CD14-positive monocyte (primary cell): ENCODE data around the gene SELENOO. TPM values are rescaled to one million over a fixed set of nuclear protein-coding genes. Genes with fewer than 3 reads are reported as not detected.

Source experiments
- DNase-seq, 3 donors: peaks; one replicate each; pipeline ENCODE4 v3.0.0-alpha.2; 2011 to 2022
- H2AFZ ChIP-seq: 2 replicates; pipeline ENCODE4 v1.6.0; 2012; ENCODE audit warnings: mild to moderate bottlenecking, low read depth, low read length, inconsistent platforms; ENCODE audit not compliant: insufficient read depth, poor library complexity, severe bottlenecking
- H3K27ac ChIP-seq, 2 donors: 1 replicate in 1 of 2; 2 replicates in 1 of 2; pipeline ENCODE4 v1.5.1; 2012 to 2013; ENCODE audit warnings: low read length in 2 of 2, control low read depth in 1 of 2, inconsistent platforms in 1 of 2, low read depth in 1 of 2, mild to moderate bottlenecking in 1 of 2
- H3K27me3 ChIP-seq, 2 donors: one replicate each; pipeline versions ENCODE4 v1.6.0 to v1.6.1; 2011 to 2013; ENCODE audit warnings: low read length in 2 of 2; ENCODE audit not compliant: control insufficient read depth in 2 of 2, insufficient read depth in 2 of 2
- H3K36me3 ChIP-seq, 2 donors: replicated peaks in 1 of 2; 1 replicate in 1 of 2; 2 replicates in 1 of 2; pipeline versions ENCODE4 v1.5.1 to v1.6.1; 2012 to 2013; ENCODE audit warnings: low read length in 2 of 2, control low read depth in 1 of 2, inconsistent platforms in 1 of 2, mild to moderate bottlenecking in 1 of 2; ENCODE audit not compliant: insufficient read depth in 2 of 2, control insufficient read depth in 1 of 2
- H3K4me1 ChIP-seq, 2 donors: 1 replicate in 1 of 2; 2 replicates in 1 of 2; pipeline versions ENCODE4 v1.5.1 to v1.6.1; 2012 to 2013; ENCODE audit warnings: low read length in 2 of 2, control low read depth in 1 of 2, inconsistent platforms in 1 of 2, mild to moderate bottlenecking in 1 of 2, moderate library complexity in 1 of 2; ENCODE audit not compliant: insufficient read depth in 2 of 2, control insufficient read depth in 1 of 2
- H3K4me2 ChIP-seq: replicated peaks from 2 replicates; pipeline ENCODE3; 2012; ENCODE audit warnings: low read length, moderate library complexity, mild to moderate bottlenecking; ENCODE audit not compliant: poor library complexity, severe bottlenecking; ENCODE audit errors: extremely low read depth
- H3K4me3 ChIP-seq, 3 experiments: fragments of 200-600 bp in 1 of 3; sonication (generic) in 1 of 3; replicated peaks in 1 of 3; 1 replicate in 2 of 3; 2 replicates in 1 of 3; pipeline ENCODE4 v1.5.1; 2011 to 2013; ENCODE audit warnings: low read length in 3 of 3, mild to moderate bottlenecking in 3 of 3, control low read depth in 2 of 3, low read depth in 2 of 3, inconsistent platforms in 1 of 3, moderate library complexity in 1 of 3
- H3K79me2 ChIP-seq: 2 replicates; pipeline ENCODE4 v1.6.0; 2012; ENCODE audit warnings: mild to moderate bottlenecking, control low read depth, inconsistent platforms, low read length, moderate library complexity; ENCODE audit not compliant: insufficient read depth
- H3K9ac ChIP-seq: 2 replicates; pipeline ENCODE4 v1.6.0; 2017; ENCODE audit warnings: low read length, mild to moderate bottlenecking; ENCODE audit not compliant: insufficient read depth, poor library complexity, severe bottlenecking
- H3K9me3 ChIP-seq, 2 donors: replicated peaks in 1 of 2; 1 replicate in 1 of 2; 2 replicates in 1 of 2; pipeline versions ENCODE4 v1.5.1 to v1.6.1; 2012 to 2013; ENCODE audit warnings: low read length in 2 of 2, control low read depth in 1 of 2; ENCODE audit not compliant: control insufficient read depth in 1 of 2, insufficient read depth in 1 of 2
- H4K20me1 ChIP-seq: 2 replicates; pipeline ENCODE4 v1.6.0; 2012; ENCODE audit warnings: mild to moderate bottlenecking, low read length, control low read depth, moderate library complexity; ENCODE audit not compliant: insufficient read depth
- H3K27ac Mint-ChIP-seq, 7 donors: one replicate each; pipeline ENCODE4 v1.8.0; 2020; ENCODE audit warnings: mild to moderate bottlenecking in 7 of 7, mixed read lengths in 7 of 7, moderate library complexity in 6 of 7, inconsistent platforms in 2 of 7
- H3K27me3 Mint-ChIP-seq, 3 donors: one replicate each; pipeline ENCODE4 v1.8.0; 2021 to 2022; ENCODE audit warnings: low read depth in 3 of 3, mild to moderate bottlenecking in 3 of 3, mixed read lengths in 3 of 3, moderate library complexity in 3 of 3, inconsistent platforms in 1 of 3
- H3K36me3 Mint-ChIP-seq, 2 donors: one replicate each; pipeline ENCODE4 v1.8.0; 2020; ENCODE audit warnings: mixed read lengths in 2 of 2, inconsistent platforms in 1 of 2, mild to moderate bottlenecking in 1 of 2
- H3K4me1 Mint-ChIP-seq: one replicate; pipeline ENCODE4 v1.8.0; 2020; ENCODE audit warnings: mild to moderate bottlenecking, mixed read lengths
- H3K4me3 Mint-ChIP-seq, 2 donors: one replicate each; pipeline ENCODE4 v1.8.0; 2020; ENCODE audit warnings: mild to moderate bottlenecking in 2 of 2, mixed read lengths in 2 of 2, moderate library complexity in 1 of 2
- H3K9me3 Mint-ChIP-seq, 7 donors: one replicate each; pipeline ENCODE4 v1.8.0; 2020 to 2022; ENCODE audit warnings: mixed read lengths in 7 of 7, mild to moderate bottlenecking in 6 of 7, moderate library complexity in 6 of 7, inconsistent platforms in 2 of 7
- CTCF ChIP-seq: fragments of 200-600 bp; IDR thresholded peaks from one replicate; pipeline ENCODE4 v1.8.0; 2022; ENCODE audit warnings: antibody characterized with exemption, mild to moderate bottlenecking
- WGBS: methylation state at CpG from one replicate; pipeline ENCODE4 v1.1.5; 2013; ENCODE audit warnings: missing lambda C conversion rate; ENCODE audit not compliant: insufficient coverage; 5-methylcytosine and 5-hydroxymethylcytosine counted together
- intact Hi-C, 2 donors: fragments of 100-400 bp; cut with micrococcal nuclease; formaldehyde crosslinking; loops; one replicate each; pipeline versions ENCODE4 v1.15.0 to v1.15.1; 2023
- polyA plus RNA-seq, 3 donors: library from polyadenylated mRNA; depleted of rRNA in 1 of 3; unstranded in 2 of 3; stranded (reverse) in 1 of 3; fragments of 300-500 nt in 2 of 3; fragments of >200 nt in 1 of 3; fragmentation: Illumina TruSeq in 2 of 3; gene quantifications; 1 replicate in 2 of 3; 2 replicates in 1 of 3; pipeline ENCODE4 v1.2.3, GENCODE V29; 2012 to 2021

Gene SELENOO
- polyA plus RNA-seq, 3 donors = 2.7 to 76.9 (median 8.7) TPM

GRCh38 chr22:50161508-50162390, 39.1 kb upstream of the SELENOO start:
- Mint-ChIP-seq H3K4me1 (no peaks in the 10 kb centered on the region), H3K9me3 (peaks cover 0 to 7% (median 2%) of the 10 kb centered on the region in 7 donors)
- WGBS = 96% methylated on average over 22 of the region's 23 CpGs

More at GRCh38 chr22:50161508-50162390, 39.1 kb upstream of the SELENOO start:
- no peak overlapping the region for H3K4me3 Mint-ChIP-seq
- peak overlapping the region in 1 of 7 donors; percentile 28 for H3K27ac Mint-ChIP-seq
- intact Hi-C loops = no loop called here
- Histone ChIP-seq H4K20me1 (no peaks in the 10 kb centered on the region), H3K4me3 (no peak overlapping the region), H3K79me2 (no peaks in the 10 kb centered on the region), H3K9me3 (no peaks in the 10 kb centered on the region), H2AFZ (no peak overlapping the region), H3K27ac (no peak overlapping the region), H3K4me1 (no peaks in the 10 kb centered on the region), H3K4me2 (no peak overlapping the region), H3K36me3 (no peaks in the 10 kb centered on the region), H3K9ac (no peak overlapping the region), H3K27me3 (no peaks in the 10 kb centered on the region)
- DNase-seq = no peak
- H3K27me3 Mint-ChIP-seq = peaks cover 5 to 24% (median 8%) of the 10 kb centered on the region in 3 donors
- H3K36me3 Mint-ChIP-seq = no peaks in the 10 kb centered on the region
- no peak for TF ChIP-seq CTCF
